RWPE2 (cell line): ENCODE results near the gene GMDS.

ENCODE experiments used
- ATAC-seq: fragments of 200-7000 bp; cut with Tn5 transposase; 3 replicates; pipeline ENCODE4 v1.9.1; 2021; ENCODE audit warnings: low read depth
- DNase-seq: peaks from one replicate; pipeline ENCODE4 v3.0.0-alpha.2; 2020; ENCODE audit warnings: low spot score
- H3K27ac ChIP-seq: fragments of 450-650 bp; 2 replicates; pipeline ENCODE4 v1.5.1; 2017; ENCODE audit warnings: mild to moderate bottlenecking; ENCODE audit not compliant: poor library complexity, severe bottlenecking
- H3K27me3 ChIP-seq: fragments of 250-450 bp; sonication (Bioruptor Pico); 2 replicates; pipeline ENCODE4 v1.5.1; 2021; ENCODE audit warnings: mild to moderate bottlenecking, moderate library complexity; ENCODE audit not compliant: insufficient read depth, poor library complexity, severe bottlenecking
- H3K36me3 ChIP-seq: fragments of 250-450 bp; sonication (Bioruptor Pico); 2 replicates; pipeline ENCODE4 v1.5.1; 2020; ENCODE audit warnings: low read depth, mild to moderate bottlenecking, moderate library complexity
- H3K4me1 ChIP-seq: fragments of 250-450 bp; sonication (Bioruptor Pico); 2 replicates; pipeline ENCODE4 v1.5.1; 2021; ENCODE audit warnings: mild to moderate bottlenecking, moderate library complexity; ENCODE audit not compliant: insufficient read depth, poor library complexity, severe bottlenecking
- H3K4me3 ChIP-seq: fragments of 250-450 bp; sonication (Bioruptor Pico); 2 replicates; pipeline ENCODE4 v1.5.1; 2021; ENCODE audit warnings: mild to moderate bottlenecking, moderate library complexity; ENCODE audit not compliant: severe bottlenecking
- H3K9me3 ChIP-seq: fragments of 250-450 bp; sonication (Bioruptor Pico); 2 replicates; pipeline ENCODE4 v1.5.1; 2021; ENCODE audit warnings: mild to moderate bottlenecking, moderate library complexity; ENCODE audit not compliant: severe bottlenecking
- CTCF ChIP-seq: fragments of 450-650 bp; IDR thresholded peaks from one replicate; pipeline ENCODE4 v1.5.1; 2017; ENCODE audit warnings: mild to moderate bottlenecking, moderate library complexity; ENCODE audit not compliant: poor library complexity, severe bottlenecking

The GMDS gene

GRCh38 chr6:1836690-1837089, 408.7 kb downstream of the GMDS start:
- H3K4me3 ChIP-seq, result no peak overlapping the region
- TF ChIP-seq CTCF, result no peak
- H3K36me3 ChIP-seq, result no peaks in the 10 kb centered on the region
- ATAC-seq (no peak), DNase-seq (no peak)
- H3K27ac ChIP-seq, result no peak overlapping the region
- H3K27me3 ChIP-seq, result no peaks in the 10 kb centered on the region
- H3K9me3 ChIP-seq, result no peaks in the 10 kb centered on the region
- H3K4me1 ChIP-seq, result peaks cover 17% of the 10 kb centered on the region

GRCh38 chr6:1834646-1835516, 410.5 kb downstream of the GMDS start:
- DNase-seq (no peak), ATAC-seq (no peak)
- Histone ChIP-seq H3K27ac (no peak overlapping the region), H3K27me3 (no peaks in the 10 kb centered on the region), H3K36me3 (no peaks in the 10 kb centered on the region), H3K9me3 (no peaks in the 10 kb centered on the region), H3K4me3 (no peak overlapping the region), H3K4me1 (peaks cover 17% of the 10 kb centered on the region)
- TF ChIP-seq CTCF, result no peak

GRCh38 chr6:1834207-1834606, 411.2 kb downstream of the GMDS start:
- no peak for TF ChIP-seq CTCF
- no peak overlapping the region for H3K27ac ChIP-seq
- no peaks in the 10 kb centered on the region for H3K27me3 ChIP-seq
- no peak overlapping the region for H3K4me3 ChIP-seq
- no peak for ATAC-seq
- H3K4me1 ChIP-seq, result peaks cover 17% of the 10 kb centered on the region
- no peaks in the 10 kb centered on the region for H3K36me3 ChIP-seq
- H3K9me3 ChIP-seq, result no peaks in the 10 kb centered on the region
- DNase-seq, result no peak

GRCh38 chr6:1832844-1833787, 412.3 kb downstream of the GMDS start:
- no peak overlapping the region for H3K27ac ChIP-seq
- TF ChIP-seq CTCF, result no peak
- H3K27me3 ChIP-seq, result no peaks in the 10 kb centered on the region
- H3K4me3 ChIP-seq, result no peak overlapping the region
- DNase-seq (no peak), ATAC-seq (no peak)
- peaks cover 6% of the 10 kb centered on the region for H3K4me1 ChIP-seq
- H3K9me3 ChIP-seq, result no peaks in the 10 kb centered on the region
- no peaks in the 10 kb centered on the region for H3K36me3 ChIP-seq
